ENCODE results near the gene TNFAIP8.

The TNFAIP8 gene

GRCh38 chr5:119366540-119366881 is 10.7 kb downstream of the TNFAIP8 start:
- no peak for DNase-seq (ENCODE audit: low read depth in 2 of 2, low spot score in 1 of 2)

- DNase-seq (ENCODE audit: low read depth in 2 of 2, low spot score in 1 of 2) = no peak
These were observed 11.9 kb downstream of the TNFAIP8 start for GRCh38 chr5:119367502-119368237.

GRCh38 chr5:119368238-119368630 is 12.4 kb downstream of the TNFAIP8 start:
- peak; percentile 22 to 29 for DNase-seq (ENCODE audit: low read depth in 2 of 2, low spot score in 1 of 2)

- DNase-seq (ENCODE audit: low read depth in 2 of 2, low spot score in 1 of 2) = no peak
These were observed 14.7 kb downstream of the TNFAIP8 start for GRCh38 chr5:119370486-119370885.

DNA sequence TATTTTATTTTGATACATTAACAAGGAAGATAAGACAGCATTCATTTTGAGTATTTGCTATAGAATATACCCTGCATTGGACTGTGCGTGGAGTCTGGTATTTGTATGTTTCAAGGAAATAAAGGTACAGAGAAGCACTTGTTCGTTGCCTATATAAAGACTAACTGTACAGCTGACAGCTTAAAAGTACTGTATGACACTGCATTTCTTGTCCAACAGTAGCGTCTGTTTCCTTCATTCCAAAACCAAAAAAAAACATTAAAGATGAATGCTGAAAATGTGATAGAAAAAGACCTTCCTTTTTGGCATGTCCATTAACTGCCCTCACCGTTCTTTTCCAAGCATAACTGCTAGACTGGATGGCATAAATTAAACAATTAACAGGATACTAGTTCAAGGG is 15.3 kb downstream of the TNFAIP8 start:
- no peak for DNase-seq (ENCODE audit: low read depth in 2 of 2, low spot score in 1 of 2)

DNA sequence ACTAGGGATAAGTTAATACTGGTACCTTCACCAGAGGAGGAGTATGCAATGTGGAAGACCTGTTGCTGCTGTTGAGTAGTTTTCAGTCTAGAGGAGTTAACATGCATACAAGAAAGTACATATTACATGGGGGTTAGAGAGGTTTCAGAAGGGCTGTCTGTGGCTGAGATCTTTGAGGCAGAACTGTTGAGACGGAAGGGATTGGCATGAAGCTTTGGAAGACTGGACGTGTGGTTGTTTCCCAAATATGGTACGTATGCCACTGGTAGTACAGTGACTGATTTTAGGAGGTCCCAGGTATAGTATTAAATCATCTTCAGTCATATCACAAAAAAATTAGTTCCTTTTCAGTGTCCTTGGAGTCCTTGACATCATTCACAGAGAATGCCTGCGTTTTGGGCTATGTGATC is 17.6 kb downstream of the TNFAIP8 start:
- DNase-seq (ENCODE audit: low read depth in 2 of 2, low spot score in 1 of 2) = no peak

DNA sequence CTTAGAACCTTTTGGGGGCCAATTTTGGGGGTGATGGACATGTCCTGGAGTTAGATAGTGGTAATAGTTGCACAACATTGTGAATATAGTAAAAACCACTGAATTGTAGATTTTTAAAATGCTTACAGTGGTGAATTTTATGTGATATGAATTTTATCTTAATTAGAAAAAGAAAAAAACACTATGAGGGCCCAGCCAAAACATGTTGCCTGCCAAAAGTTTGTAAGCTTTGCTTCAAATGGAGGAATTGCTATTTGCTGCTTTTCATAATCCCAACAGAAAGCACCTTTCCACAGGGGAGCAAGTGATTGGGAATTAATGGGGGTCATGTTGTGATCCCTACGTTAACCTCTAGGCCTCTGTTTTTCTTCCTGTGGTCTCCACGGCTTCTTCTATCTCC is 19.1 kb downstream of the TNFAIP8 start:
- no peak for DNase-seq (ENCODE audit: low read depth in 2 of 2, low spot score in 1 of 2)

DNA sequence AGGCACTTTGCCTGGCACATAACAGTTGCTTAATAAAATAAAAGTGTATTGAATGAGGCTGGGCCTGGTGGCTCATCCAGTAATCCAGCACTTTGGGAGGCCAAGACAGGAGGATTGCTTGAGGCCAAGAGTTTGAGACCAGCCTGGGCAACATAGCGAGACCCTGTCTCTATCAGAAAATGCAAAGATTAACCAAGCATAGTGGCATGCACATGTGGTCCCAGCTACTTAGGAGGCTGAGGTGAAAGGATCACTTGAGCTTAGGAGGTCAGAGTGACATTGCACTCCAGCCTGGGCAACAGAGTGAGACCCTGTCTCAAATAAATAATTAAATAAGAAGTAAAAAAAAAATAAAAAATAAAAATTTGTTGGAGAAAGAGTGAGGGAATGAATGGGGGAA is 21.2 kb downstream of the TNFAIP8 start:
- no peak for DNase-seq (ENCODE audit: low read depth in 2 of 2, low spot score in 1 of 2)

GRCh38 chr5:119378075-119378700 is 22.4 kb downstream of the TNFAIP8 start:
- DNase-seq (ENCODE audit: low read depth in 2 of 2, low spot score in 1 of 2) = no peak

DNA sequence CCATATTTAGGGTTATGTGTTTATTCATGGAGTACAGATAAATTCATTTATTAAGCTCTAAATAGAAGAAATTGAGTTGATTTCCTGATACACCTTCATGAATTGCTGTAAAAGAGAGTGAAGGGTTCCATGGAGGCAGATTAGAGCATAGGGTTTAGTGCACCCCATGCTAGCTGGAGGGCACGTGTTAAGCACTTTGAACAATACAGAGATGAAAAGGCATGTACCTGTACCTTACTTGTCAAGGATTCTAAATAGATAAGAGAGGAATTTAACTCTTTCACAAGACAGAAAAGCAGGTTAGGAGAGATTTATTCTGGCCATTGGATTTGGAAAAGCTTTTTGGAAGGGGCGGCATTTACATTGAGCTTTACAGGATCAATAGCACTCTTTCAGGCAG is 23.3 kb downstream of the TNFAIP8 start:
- DNase-seq (ENCODE audit: low read depth in 2 of 2, low spot score in 1 of 2) = no peak

DNA sequence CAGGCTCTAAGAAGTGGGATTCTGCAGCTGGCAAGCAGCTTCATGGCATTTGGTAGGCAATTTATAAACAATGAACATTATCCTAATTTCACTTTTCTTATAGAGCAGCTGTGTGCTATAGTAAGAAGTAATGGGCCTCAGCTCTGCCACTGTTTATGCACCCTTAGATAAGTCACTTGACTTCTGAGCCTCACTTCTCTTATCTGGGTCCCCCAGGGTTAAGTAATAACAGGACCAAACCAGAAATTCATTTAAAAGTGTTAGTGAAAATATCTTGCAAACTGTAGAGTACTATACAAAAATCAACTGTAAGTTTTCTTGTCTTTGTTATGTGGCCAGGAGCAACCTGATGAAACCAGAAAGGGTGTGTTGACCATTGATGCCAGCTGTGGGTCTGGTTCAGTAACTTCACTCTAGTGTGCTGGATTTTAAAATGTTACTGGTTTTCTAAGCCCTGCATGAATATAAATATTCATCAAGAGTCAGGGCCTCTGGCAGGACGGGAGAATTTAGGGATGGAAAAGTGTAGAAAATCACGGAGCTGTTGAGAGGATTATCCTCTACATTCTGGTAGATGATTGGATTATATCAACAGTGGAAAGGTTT is 24.2 kb downstream of the TNFAIP8 start:
- DNase-seq (ENCODE audit: low read depth in 2 of 2, low spot score in 1 of 2) = no peak

GRCh38 chr5:119382169-119382568 is 26.4 kb downstream of the TNFAIP8 start:
- DNase-seq (ENCODE audit: low read depth in 2 of 2, low spot score in 1 of 2) = no peak

DNA sequence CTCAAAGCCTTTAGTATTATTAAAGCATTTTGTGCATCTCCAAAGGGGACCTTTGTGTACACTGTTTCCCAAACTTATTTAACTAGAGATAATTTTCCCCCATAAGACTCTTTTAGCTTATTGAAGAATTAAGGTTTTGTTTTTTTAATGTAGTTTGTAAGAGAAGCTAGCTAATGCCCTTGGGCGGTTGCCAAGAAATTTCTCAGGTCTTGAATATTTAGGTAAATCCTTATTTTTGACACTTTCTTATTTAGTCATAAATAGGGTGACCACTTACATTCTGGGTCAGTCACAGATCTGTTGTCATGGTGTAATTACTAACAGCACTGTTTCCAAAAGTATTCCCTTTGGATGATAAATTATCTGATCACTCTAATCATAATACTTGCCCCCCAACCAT is 27.2 kb downstream of the TNFAIP8 start:
- DNase-seq (ENCODE audit: low read depth in 2 of 2, low spot score in 1 of 2) = no peak

DNA sequence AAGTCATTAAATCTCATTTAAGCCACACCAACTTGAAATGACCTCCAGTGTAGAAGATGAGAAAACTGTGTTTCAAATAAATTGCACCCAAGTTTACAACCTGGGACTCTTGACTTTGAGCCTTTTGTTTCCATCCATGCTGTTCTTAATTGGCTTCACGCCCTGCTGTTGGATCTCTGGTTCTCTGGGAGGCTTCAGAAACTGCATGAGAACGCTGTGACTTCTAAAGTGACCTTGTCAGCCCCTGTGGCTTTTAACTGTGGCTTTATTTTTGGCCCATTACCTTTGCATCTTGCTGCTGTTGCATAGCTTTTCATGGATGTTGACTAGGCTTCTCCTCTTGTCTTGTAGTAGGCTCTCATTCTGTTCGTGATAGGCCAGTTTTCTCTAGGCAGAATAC is 29.3 kb downstream of the TNFAIP8 start:
- no peak for DNase-seq (ENCODE audit: low read depth in 2 of 2, low spot score in 1 of 2)

- no peak for DNase-seq (ENCODE audit: low read depth in 2 of 2, low spot score in 1 of 2)
These were observed 29.8 kb downstream of the TNFAIP8 start for GRCh38 chr5:119385536-119386128.

DNA sequence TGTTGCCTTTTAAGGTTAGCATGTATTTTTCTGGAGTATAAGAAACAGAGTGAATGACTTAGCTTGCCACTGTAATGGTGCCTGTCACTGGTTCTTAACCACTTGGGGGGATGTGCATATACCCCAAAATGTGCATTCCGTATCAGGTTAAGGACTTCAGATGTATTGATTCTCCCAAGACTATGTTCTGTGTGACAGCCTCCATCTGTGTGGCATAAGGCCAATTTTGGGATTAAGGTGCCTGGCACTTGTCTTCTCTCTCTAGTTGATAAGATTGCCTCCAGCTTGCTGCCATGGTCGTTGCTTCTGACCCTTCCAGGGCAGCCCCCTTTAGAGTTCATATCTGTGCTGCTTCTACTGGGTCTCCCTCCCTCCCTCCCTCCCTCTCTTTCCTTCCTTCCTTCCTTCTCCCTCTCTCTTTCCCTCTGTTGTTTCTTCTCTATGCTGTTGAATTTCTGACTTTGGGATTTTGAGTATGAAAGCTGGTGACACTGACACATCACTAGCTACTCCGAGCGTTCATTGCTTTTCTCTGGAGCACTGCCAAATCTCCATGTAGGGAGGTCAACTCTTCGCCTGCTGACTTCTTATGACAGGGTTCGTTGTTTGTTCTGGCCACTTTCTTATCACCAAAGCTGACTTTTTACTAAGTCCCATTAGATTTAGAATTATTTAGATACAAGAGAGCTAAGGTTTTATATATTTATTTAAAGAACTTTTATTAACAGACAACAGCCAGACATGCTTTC is 31.0 kb downstream of the TNFAIP8 start:
- no peak for DNase-seq (ENCODE audit: low read depth in 2 of 2, low spot score in 1 of 2)

- DNase-seq (ENCODE audit: low read depth in 2 of 2, low spot score in 1 of 2) = no peak
These were observed 32.3 kb downstream of the TNFAIP8 start for GRCh38 chr5:119387945-119388618.

DNA sequence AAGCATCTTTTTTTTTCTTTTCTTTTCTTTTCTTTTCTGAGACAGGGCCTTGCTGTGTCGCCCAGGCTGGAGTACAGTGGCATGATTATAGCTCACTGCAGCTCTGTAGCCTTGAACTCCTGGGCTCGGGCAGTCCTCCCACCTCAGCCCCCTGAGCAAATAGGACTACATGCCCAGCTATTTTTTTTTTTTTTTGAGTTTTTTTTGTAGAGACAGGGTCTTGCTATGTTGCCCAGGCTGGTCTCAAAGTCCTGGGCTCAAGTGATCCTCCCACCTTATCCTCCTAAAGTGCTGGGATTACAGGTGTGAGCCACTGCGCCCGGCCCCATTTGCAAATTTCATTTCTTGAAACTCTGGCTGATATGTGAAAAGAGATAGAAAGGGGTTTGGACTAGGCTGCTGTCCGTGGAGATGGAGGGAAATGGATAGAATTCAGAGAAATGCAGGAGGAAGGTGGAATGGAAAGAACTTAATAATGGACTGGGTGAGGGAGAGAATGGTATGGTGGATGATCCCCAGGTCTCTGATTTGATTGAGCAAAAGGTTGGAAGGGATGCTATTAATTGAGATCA is 32.9 kb downstream of the TNFAIP8 start:
- DNase-seq (ENCODE audit: low read depth in 2 of 2, low spot score in 1 of 2) = no peak

GRCh38 chr5:119389288-119390030 is 33.6 kb downstream of the TNFAIP8 start:
- no peak for DNase-seq (ENCODE audit: low read depth in 2 of 2, low spot score in 1 of 2)

- no peak for DNase-seq (ENCODE audit: low read depth in 2 of 2, low spot score in 1 of 2)
These were observed 34.6 kb downstream of the TNFAIP8 start for GRCh38 chr5:119390404-119390803.
